ENCODE measurements around the gene SSMEM1. TPM values are rescaled to one million over a fixed set of nuclear protein-coding genes. Genes with fewer than 3 reads are reported as not detected.

The SSMEM1 gene
- total RNA-seq, 6 experiments from 2014 or later = not detected

GRCh38 chr7:130213828-130214227 is 6.2 kb downstream of the SSMEM1 start:
- intact Hi-C loops (cut with DNase I) = no loop called here
- TF ChIP-seq POLR2A (IDR thresholded peaks at IDR 0.05) = no peak
- TF ChIP-seq, protein P1, sequence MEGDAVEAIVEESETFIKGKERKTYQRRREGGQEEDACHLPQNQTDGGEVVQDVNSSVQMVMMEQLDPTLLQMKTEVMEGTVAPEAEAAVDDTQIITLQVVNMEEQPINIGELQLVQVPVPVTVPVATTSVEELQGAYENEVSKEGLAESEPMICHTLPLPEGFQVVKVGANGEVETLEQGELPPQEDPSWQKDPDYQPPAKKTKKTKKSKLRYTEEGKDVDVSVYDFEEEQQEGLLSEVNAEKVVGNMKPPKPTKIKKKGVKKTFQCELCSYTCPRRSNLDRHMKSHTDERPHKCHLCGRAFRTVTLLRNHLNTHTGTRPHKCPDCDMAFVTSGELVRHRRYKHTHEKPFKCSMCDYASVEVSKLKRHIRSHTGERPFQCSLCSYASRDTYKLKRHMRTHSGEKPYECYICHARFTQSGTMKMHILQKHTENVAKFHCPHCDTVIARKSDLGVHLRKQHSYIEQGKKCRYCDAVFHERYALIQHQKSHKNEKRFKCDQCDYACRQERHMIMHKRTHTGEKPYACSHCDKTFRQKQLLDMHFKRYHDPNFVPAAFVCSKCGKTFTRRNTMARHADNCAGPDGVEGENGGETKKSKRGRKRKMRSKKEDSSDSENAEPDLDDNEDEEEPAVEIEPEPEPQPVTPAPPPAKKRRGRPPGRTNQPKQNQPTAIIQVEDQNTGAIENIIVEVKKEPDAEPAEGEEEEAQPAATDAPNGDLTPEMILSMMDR (IDR thresholded peaks at IDR 0.05) = no peak
- WGBS (ENCODE audit: insufficient coverage, low coverage, low lambda C conversion rate, missing lambda C conversion rate) = 71% methylated on average over 1 of the region's 1 CpG
- no peaks in the 10 kb centered on the region for H3K36me3 ChIP-seq
- no peaks in the 10 kb centered on the region for H3K9me3 ChIP-seq
- DNase-seq (no peak), ATAC-seq (no peak)
- no peaks in the 10 kb centered on the region for H3K4me1 ChIP-seq
- no peaks in the 10 kb centered on the region for H3K27me3 ChIP-seq
- H3K27ac ChIP-seq = no peak overlapping the region
- H3K4me3 ChIP-seq = no peak overlapping the region

DNA sequence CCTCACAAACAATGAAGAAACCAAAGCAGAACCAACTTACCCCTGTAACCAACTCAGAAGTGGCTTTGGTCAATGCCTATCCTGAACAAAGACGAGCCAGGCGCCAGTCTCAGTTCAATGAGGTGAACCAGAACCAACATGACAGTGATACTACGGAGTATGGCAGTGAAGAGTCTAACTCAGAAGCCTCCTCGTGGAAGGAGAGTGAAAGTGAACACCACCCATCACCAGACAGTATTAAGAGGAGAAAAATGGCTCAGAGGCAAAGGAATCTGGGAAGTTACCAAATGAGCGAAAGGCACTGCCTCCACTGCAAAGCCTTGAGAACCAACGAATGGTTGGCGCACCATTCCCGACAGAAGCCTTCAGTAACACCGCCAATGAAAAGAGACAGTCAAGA is 8.4 kb downstream of the SSMEM1 start:
- no peaks in the 10 kb centered on the region for H3K36me3 ChIP-seq
- H3K27me3 ChIP-seq = no peaks in the 10 kb centered on the region
- no peak overlapping the region for H3K27ac ChIP-seq
- no peak overlapping the region for H3K4me3 ChIP-seq
- intact Hi-C loops (cut with DNase I) = no loop called here
- DNase-seq (no peak), ATAC-seq (no peak)
- 69% methylated on average over 8 of the region's 9 CpGs for WGBS (ENCODE audit: insufficient coverage, low coverage, low lambda C conversion rate, missing lambda C conversion rate)
- no peaks in the 10 kb centered on the region for H3K4me1 ChIP-seq
- H3K9me3 ChIP-seq = no peaks in the 10 kb centered on the region
- TF ChIP-seq POLR2A (IDR thresholded peaks at IDR 0.05) = no peak
- TF ChIP-seq, protein P1 (IDR thresholded peaks at IDR 0.05) = no peak

DNA sequence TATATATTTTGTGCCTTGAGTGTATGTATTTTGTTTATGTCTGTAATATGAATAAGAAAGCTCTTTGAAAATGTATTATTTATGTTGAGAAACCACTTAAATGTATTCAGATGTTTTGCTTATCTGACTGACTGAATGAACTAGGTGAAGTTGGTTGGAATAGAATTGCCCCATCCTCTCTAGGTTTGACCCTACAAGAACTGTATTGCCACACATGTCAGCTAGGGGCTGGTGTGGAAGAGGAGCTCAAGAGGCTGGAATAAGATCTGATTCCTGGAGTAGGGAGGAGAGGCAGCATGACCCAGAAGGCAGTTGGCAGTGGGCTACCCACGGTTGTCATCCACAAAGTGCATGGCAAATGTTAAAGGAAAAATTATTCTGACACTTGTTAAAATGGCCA is 9.1 kb downstream of the SSMEM1 start:
- DNase-seq (no peak), ATAC-seq (no peak)
- Histone ChIP-seq H3K27ac (no peak overlapping the region), H3K36me3 (no peaks in the 10 kb centered on the region), H3K4me3 (no peak overlapping the region), H3K27me3 (no peaks in the 10 kb centered on the region), H3K9me3 (no peaks in the 10 kb centered on the region), H3K4me1 (no peaks in the 10 kb centered on the region)
- WGBS (ENCODE audit: insufficient coverage, low coverage, low lambda C conversion rate, missing lambda C conversion rate) = 80% methylated on average over 1 of the region's 1 CpG
- TF ChIP-seq, protein P1 (IDR thresholded peaks at IDR 0.05) = no peak
- no peak for TF ChIP-seq POLR2A (IDR thresholded peaks at IDR 0.05)
- intact Hi-C loops (cut with DNase I) = no loop called here

GRCh38 chr7:130218806-130219620 is 11.4 kb downstream of the SSMEM1 start:
- no peak overlapping the region for H3K27ac ChIP-seq
- no peaks in the 10 kb centered on the region for H3K9me3 ChIP-seq
- H3K27me3 ChIP-seq = no peaks in the 10 kb centered on the region
- no peak for TF ChIP-seq POLR2A (IDR thresholded peaks at IDR 0.05)
- TF ChIP-seq, protein P1 (IDR thresholded peaks at IDR 0.05) = no peak
- no peaks in the 10 kb centered on the region for H3K4me1 ChIP-seq
- 82% methylated on average over 5 of the region's 5 CpGs for WGBS (ENCODE audit: insufficient coverage, low coverage, low lambda C conversion rate, missing lambda C conversion rate)
- intact Hi-C loops (cut with DNase I) = no loop called here
- H3K4me3 ChIP-seq = no peak overlapping the region
- no peak for DNase-seq
- no peaks in the 10 kb centered on the region for H3K36me3 ChIP-seq
- ATAC-seq = no peak
